ENCODE data around the gene USP44. TPM values are rescaled to one million over a fixed set of nuclear protein-coding genes. Genes with fewer than 3 reads are reported as not detected.
"Not testable (repeated sequence)": the region's sequence is repeated elsewhere in the genome, so short reads cannot be mapped to it uniquely, and the experiment has no call there.

The USP44 gene
- total RNA-seq, 1 donor from 2014 or later, result 0.49 TPM

DNA sequence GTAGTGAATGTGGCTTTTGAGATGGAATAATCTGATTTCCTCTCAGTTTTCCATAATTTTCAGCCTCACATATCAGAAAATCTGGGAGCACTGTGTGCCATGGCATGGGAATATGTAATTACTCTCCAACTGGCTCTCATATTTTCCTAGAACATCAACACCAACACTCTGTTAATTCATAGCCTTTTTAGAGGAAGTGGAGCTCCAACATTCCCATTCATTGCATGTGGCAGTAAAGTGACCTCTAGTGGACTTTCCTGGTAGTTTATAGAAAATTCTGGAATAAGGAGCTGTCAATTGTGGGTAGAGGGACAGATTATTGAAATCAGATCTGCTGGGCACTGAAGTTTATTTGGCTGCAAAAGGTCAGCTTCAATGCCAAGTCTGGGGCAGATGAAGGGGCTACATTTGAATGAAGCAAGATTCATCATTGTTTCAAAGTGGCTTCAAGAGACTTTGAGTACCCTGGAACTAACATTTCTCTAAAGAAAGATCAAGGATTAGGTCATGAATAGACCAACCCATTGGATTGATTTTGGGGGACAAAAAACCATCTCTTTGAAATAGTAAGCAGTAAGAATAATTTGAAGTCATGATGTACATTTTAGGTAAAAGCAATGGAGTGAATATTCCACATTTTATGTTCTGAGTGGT is 23.6 kb upstream of the USP44 start:
- Histone ChIP-seq H3K27me3 (no peaks in the 10 kb centered on the region), H3K9me3 (no peaks in the 10 kb centered on the region), H3K36me3 (no peaks in the 10 kb centered on the region), H3K27ac (no peak overlapping the region), H3K4me1 (no peaks in the 10 kb centered on the region), H3K4me3 (no peak overlapping the region)
- intact Hi-C loops (cut with DNase I), result no loop called here
- TF ChIP-seq, protein P1, sequence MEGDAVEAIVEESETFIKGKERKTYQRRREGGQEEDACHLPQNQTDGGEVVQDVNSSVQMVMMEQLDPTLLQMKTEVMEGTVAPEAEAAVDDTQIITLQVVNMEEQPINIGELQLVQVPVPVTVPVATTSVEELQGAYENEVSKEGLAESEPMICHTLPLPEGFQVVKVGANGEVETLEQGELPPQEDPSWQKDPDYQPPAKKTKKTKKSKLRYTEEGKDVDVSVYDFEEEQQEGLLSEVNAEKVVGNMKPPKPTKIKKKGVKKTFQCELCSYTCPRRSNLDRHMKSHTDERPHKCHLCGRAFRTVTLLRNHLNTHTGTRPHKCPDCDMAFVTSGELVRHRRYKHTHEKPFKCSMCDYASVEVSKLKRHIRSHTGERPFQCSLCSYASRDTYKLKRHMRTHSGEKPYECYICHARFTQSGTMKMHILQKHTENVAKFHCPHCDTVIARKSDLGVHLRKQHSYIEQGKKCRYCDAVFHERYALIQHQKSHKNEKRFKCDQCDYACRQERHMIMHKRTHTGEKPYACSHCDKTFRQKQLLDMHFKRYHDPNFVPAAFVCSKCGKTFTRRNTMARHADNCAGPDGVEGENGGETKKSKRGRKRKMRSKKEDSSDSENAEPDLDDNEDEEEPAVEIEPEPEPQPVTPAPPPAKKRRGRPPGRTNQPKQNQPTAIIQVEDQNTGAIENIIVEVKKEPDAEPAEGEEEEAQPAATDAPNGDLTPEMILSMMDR (IDR thresholded peaks at IDR 0.05), result peak in 1 of 3 experiments; percentile 28
- TF ChIP-seq POLR2AphosphoS5 (IDR thresholded peaks at IDR 0.05; ENCODE audit: insufficient read depth in 1 of 2, low read depth in 1 of 2), result peak in 1 of 2 donors; percentile 47
- no peak for TF ChIP-seq POLR2A (IDR thresholded peaks at IDR 0.05)
- no peak for DNase-seq (ENCODE audit: extremely low spot score in 2 of 2)

DNA sequence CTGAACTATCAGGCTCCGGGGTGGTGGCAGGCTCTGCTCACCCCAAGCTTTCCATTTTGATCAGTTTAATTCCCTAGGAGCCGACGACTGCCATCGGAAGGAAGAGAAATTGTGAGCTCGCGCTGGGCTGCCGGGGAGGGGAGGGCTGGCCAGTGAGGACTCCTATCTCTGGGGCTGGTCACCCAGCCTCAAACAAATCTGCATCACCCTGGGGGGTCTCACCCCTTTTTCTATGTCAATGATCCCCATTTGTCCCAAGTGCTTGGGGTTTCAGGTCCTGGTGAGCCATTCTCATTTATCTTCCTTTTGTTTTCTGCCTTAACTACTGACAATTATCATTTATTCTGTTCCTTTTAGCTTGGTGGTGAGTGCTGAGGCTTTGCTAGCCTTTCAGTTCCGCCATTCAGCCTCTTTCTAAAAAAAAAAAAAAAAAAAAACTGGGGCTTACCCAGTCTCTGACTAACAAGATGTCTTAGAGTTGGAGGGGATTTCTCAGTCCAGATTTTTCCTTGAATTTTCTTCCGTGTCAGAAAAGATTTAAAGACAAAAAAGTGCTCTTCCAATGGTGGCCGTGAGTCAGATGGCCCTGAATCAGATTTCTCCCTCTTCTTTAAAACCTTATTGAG is 22.8 kb upstream of the USP44 start:
- Histone ChIP-seq H3K27me3 (no peaks in the 10 kb centered on the region), H3K9me3 (no peaks in the 10 kb centered on the region), H3K4me3 (no peak overlapping the region), H3K36me3 (no peaks in the 10 kb centered on the region), H3K27ac (no peak overlapping the region), H3K4me1 (no peaks in the 10 kb centered on the region)
- intact Hi-C loops (cut with DNase I), result no loop called here
- TF ChIP-seq, protein P1 (IDR thresholded peaks at IDR 0.05), result no peak
- TF ChIP-seq POLR2A (IDR thresholded peaks at IDR 0.05) (no peak), POLR2AphosphoS5 (IDR thresholded peaks at IDR 0.05; ENCODE audit: insufficient read depth in 1 of 2, low read depth in 1 of 2) (no peak)
- DNase-seq (ENCODE audit: extremely low spot score in 2 of 2), result no peak

DNA sequence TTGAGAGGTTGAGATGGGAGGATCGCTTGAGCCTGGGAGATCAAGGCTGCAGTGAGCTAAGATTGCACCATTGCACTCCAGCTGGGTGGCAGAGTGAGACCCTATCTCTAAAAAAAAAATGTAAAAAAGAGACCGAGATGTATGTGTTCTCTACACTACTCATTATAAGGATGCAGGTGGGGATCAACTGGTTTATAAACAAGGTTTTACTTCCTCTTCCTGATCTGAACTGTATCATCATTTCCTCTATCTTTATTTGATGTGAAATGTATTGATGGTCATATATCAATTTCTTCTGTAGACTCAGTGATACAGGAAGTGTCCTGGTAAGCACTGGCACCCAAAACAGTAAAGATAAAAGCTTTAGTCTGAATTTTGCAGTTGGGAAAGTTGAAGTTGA is 20.1 kb upstream of the USP44 start:
- no peaks in the 10 kb centered on the region for H3K4me1 ChIP-seq
- no peak overlapping the region for H3K4me3 ChIP-seq
- H3K27me3 ChIP-seq, result no peaks in the 10 kb centered on the region
- H3K9me3 ChIP-seq, result no peaks in the 10 kb centered on the region
- H3K27ac ChIP-seq, result no peak overlapping the region
- H3K36me3 ChIP-seq, result no peaks in the 10 kb centered on the region
- DNase-seq (ENCODE audit: extremely low spot score in 2 of 2), result no peak
- TF ChIP-seq POLR2AphosphoS5 (IDR thresholded peaks at IDR 0.05; ENCODE audit: insufficient read depth in 1 of 2, low read depth in 1 of 2), result no peak
- no peak for TF ChIP-seq POLR2A (IDR thresholded peaks at IDR 0.05)
- TF ChIP-seq, protein P1 (IDR thresholded peaks at IDR 0.05), result no peak
- intact Hi-C loops (cut with DNase I), result no loop called here

DNA sequence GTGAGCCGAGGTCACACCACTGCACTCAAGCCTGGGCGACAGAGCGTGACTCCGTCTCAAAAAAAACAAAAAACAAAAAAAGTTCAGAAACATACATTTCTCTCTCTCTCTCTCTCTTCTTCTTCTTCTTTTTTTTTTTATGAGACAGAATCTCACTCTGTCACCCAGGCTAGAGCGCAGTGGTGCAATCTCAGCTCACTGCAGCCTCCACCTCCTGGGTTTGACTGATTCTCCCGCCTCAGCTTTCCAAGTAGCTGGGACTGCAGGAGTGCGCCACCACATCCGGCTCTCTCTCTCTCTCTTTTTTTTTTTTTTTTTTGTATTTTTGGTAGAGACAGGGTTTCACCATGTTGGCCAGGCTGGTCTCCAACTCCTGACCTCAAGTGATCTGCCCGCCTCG is 16.8 kb upstream of the USP44 start:
- H3K4me3 ChIP-seq; H3K9me3 ChIP-seq; H3K27ac ChIP-seq; H3K27me3 ChIP-seq; H3K36me3 ChIP-seq; H3K4me1 ChIP-seq; intact Hi-C loops (cut with DNase I); DNase-seq (ENCODE audit: extremely low spot score in 2 of 2): not testable (repeated sequence)

DNA sequence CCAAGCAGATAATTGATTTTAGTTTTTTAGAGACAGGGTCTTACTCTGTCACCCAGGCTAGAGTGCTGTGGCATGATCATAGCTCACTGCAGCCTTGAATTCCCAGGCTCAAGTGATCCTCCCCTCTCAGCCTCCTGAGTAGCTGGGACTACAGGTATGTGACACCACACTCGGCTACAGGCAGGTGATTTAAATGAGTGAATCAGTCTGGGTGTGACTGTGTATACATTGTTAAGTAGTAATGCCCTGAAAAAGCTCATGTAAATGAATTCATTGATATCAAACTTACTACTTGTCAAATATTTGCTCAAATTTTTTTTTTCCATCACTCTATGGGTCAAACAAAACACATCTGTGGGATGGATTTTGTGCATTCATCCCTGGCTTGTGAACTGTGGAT is 6.3 kb upstream of the USP44 start:
- intact Hi-C loops (cut with DNase I), result no loop called here
- TF ChIP-seq, protein P1 (IDR thresholded peaks at IDR 0.05), result no peak
- TF ChIP-seq POLR2A (IDR thresholded peaks at IDR 0.05) (no peak), POLR2AphosphoS5 (IDR thresholded peaks at IDR 0.05; ENCODE audit: insufficient read depth in 1 of 2, low read depth in 1 of 2) (no peak)
- Histone ChIP-seq H3K27me3 (no peaks in the 10 kb centered on the region), H3K9me3 (no peaks in the 10 kb centered on the region), H3K4me3 (no peak overlapping the region), H3K27ac (no peak overlapping the region), H3K4me1 (no peaks in the 10 kb centered on the region), H3K36me3 (no peaks in the 10 kb centered on the region)
- DNase-seq (ENCODE audit: extremely low spot score in 2 of 2), result no peak

Data from vagina (tissue), 2 donors.